ENCODE data around the gene NFATC2. TPM values are rescaled to one million over a fixed set of nuclear protein-coding genes. Genes with fewer than 3 reads are reported as not detected.

Gene NFATC2
- total and polyA plus RNA-seq, 9 donors = 2.2 to 9.4 (median 5.1) TPM

GRCh38 chr20:51488331-51488730 is 54.2 kb downstream of the NFATC2 start:
- no peak for TF ChIP-seq EP300 (IDR thresholded peaks at IDR 0.05)
- Histone ChIP-seq H3K27ac (no peak overlapping the region), H3K27me3 (no peaks in the 10 kb centered on the region), H3K4me1 (ENCODE audit: insufficient read depth) (peaks cover 5% of the 10 kb centered on the region), H3K4me3 (no peak overlapping the region), H3K36me3 (no peaks in the 10 kb centered on the region), H3K9me3 (no peaks in the 10 kb centered on the region)
- DNase-seq = no peak
- intact Hi-C loops (cut with DNase I) = no loop called here
- WGBS, 3 donors = 86 to 90% (median 88%) methylated on average over 5 of the region's 5 CpGs

GRCh38 chr20:51487565-51488268 is 54.8 kb downstream of the NFATC2 start:
- Histone ChIP-seq H3K27ac (no peak overlapping the region), H3K9me3 (no peaks in the 10 kb centered on the region), H3K36me3 (no peaks in the 10 kb centered on the region), H3K4me1 (ENCODE audit: insufficient read depth) (peaks cover 4% of the 10 kb centered on the region), H3K27me3 (no peaks in the 10 kb centered on the region), H3K4me3 (no peak overlapping the region)
- TF ChIP-seq EP300 (IDR thresholded peaks at IDR 0.05) = no peak
- no peak for TF ChIP-seq POLR2A (IDR thresholded peaks at IDR 0.05)
- TF ChIP-seq CTCF (IDR thresholded peaks at IDR 0.05) = no peak
- no peak for DNase-seq
- WGBS, 3 donors = 66 to 69% (median 68%) methylated on average over 20 of the region's 20 CpGs
- intact Hi-C loops (cut with DNase I) = no loop called here

- Histone ChIP-seq H3K9me3 (no peaks in the 10 kb centered on the region), H3K27ac (no peak overlapping the region), H3K4me1 (ENCODE audit: insufficient read depth) (peaks cover 2% of the 10 kb centered on the region), H3K27me3 (no peaks in the 10 kb centered on the region), H3K36me3 (no peaks in the 10 kb centered on the region), H3K4me3 (no peak overlapping the region)
- no peak for DNase-seq
- 74 to 82% (median 81%) methylated on average over 7 of the region's 7 CpGs for WGBS, 3 donors
- intact Hi-C loops (cut with DNase I) = no loop called here
- TF ChIP-seq CTCF (IDR thresholded peaks at IDR 0.05) = no peak
- no peak for TF ChIP-seq EP300 (IDR thresholded peaks at IDR 0.05)
- TF ChIP-seq POLR2A (IDR thresholded peaks at IDR 0.05) = no peak
Observed at GRCh38 chr20:51487076-51487475, 55.4 kb downstream of the NFATC2 start.

- no peak for DNase-seq
- no peaks in the 10 kb centered on the region for H3K36me3 ChIP-seq
- H3K4me1 ChIP-seq (ENCODE audit: insufficient read depth) = no peaks in the 10 kb centered on the region
- H3K4me3 ChIP-seq = no peak overlapping the region
- no peaks in the 10 kb centered on the region for H3K9me3 ChIP-seq
- WGBS, 3 donors = 79 to 89% (median 85%) methylated on average over 12 of the region's 12 CpGs
- no peak overlapping the region for H3K27ac ChIP-seq
- TF ChIP-seq POLR2A (IDR thresholded peaks at IDR 0.05) (no peak), CTCF (IDR thresholded peaks at IDR 0.05) (no peak), EP300 (IDR thresholded peaks at IDR 0.05) (no peak)
- H3K27me3 ChIP-seq = no peaks in the 10 kb centered on the region
- intact Hi-C loops (cut with DNase I) = no loop called here
Observed at GRCh38 chr20:51486197-51487005, 56.1 kb downstream of the NFATC2 start.

GRCh38 chr20:51484831-51485230 is 57.7 kb downstream of the NFATC2 start:
- Histone ChIP-seq H3K9me3 (no peaks in the 10 kb centered on the region), H3K27me3 (no peaks in the 10 kb centered on the region), H3K4me1 (ENCODE audit: insufficient read depth) (no peaks in the 10 kb centered on the region), H3K36me3 (no peaks in the 10 kb centered on the region), H3K27ac (no peak overlapping the region), H3K4me3 (no peak overlapping the region)
- no peak for DNase-seq
- WGBS, 3 donors = 96 to 99% (median 98%) methylated on average over 4 of the region's 4 CpGs
- no peak for TF ChIP-seq POLR2A (IDR thresholded peaks at IDR 0.05)
- TF ChIP-seq CTCF (IDR thresholded peaks at IDR 0.05) = no peak
- no peak for TF ChIP-seq EP300 (IDR thresholded peaks at IDR 0.05)
- intact Hi-C loops (cut with DNase I) = no loop called here
